ENCODE data around the gene PRXL2B. TPM values are rescaled to one million over a fixed set of nuclear protein-coding genes. Genes with fewer than 3 reads are reported as not detected.

Gene PRXL2B
- total and polyA plus RNA-seq, 2 experiments from 2014 or later, result 25.5 to 44.0 TPM

DNA sequence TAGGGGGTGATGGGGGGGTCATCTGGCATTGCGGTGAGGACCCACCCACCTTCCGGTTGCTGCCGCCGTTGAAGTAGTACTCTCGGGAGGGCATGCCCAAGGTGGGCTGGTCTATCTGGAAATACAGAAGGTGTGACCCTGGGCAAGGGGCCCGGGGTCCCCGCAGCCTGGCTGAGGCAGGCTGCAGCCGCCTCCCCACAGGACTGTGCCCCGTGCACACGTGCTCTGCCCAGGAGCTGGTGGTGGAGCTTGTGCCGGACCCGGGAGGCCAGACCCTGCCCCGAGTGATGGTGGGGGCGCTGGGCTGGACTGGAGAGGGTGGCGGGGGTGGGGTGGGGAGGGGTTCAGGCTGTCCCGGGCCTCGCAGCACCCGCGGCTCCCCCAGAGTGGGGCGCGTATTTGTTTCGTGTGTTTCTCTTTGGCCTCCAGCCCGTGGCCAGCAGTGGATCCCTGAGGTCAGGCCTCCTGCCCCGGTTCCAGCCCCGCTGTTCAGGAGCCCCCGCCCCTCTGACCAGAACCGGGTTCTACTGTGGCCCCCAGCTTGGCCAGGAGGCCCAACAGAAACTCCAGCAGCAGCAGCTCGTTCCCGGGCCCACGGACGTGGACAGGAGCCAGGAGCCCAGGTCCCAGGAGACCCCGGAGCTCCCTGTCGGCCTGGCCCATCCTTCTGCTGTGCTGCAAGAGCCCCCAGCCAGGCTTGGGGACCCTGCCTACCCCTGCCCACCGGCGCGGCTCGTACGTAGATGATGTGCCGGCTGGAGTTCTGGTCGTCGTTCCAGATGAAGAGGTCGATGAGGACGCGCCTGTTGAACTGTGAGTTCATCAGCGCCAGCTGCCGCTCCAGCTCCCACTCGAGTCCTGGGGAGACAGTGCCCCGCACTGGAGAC lies 19.2 kb downstream of the PRXL2B start:
- H3K27ac ChIP-seq (ENCODE audit: low read depth), result no peak overlapping the region
- no peaks in the 10 kb centered on the region for H3K79me2 ChIP-seq (replicated peaks; ENCODE audit: insufficient read depth)
- H3K4me3 ChIP-seq, result no peak overlapping the region
- no peaks in the 10 kb centered on the region for H3K9me2 ChIP-seq (ENCODE audit: insufficient read depth)
- Mint-ChIP-seq H3K27me3 (ENCODE audit: insufficient read depth, low read depth, poor library complexity) (peaks cover 4% of the 10 kb centered on the region), H3K4me3 (no peak overlapping the region), H3K9me3 (no peaks in the 10 kb centered on the region), H3K27ac (no peak overlapping the region), H3K36me3 (ENCODE audit: low read depth) (no peaks in the 10 kb centered on the region), H3K4me1 (no peaks in the 10 kb centered on the region)
- H3F3A ChIP-seq (replicated peaks; ENCODE audit: low read depth), result no peaks in the 10 kb centered on the region
- no peak for DNase-seq (ENCODE audit: low spot score)
- no peaks in the 10 kb centered on the region; the same call in 1 of the 2 replicates for H3K4me1 ChIP-seq (ENCODE audit: insufficient read depth)
- H2AFZ ChIP-seq, result no peak overlapping the region
- ATAC-seq, result no peak
- H4K20me1 ChIP-seq (replicated peaks; ENCODE audit: insufficient read depth), result no peaks in the 10 kb centered on the region
- no peak overlapping the region for H3K4me2 ChIP-seq
- H3K36me3 ChIP-seq (ENCODE audit: insufficient read depth), result no peaks in the 10 kb centered on the region
- H3K27me3 ChIP-seq (ENCODE audit: insufficient read depth), result no peaks in the 10 kb centered on the region
- TF ChIP-seq POLR2AphosphoS5 (IDR thresholded peaks at IDR 0.05; ENCODE audit: low read depth) (no peak), EZH2 (IDR thresholded peaks at IDR 0.05; ENCODE audit: low read depth, unreplicated experiment) (no peak), CTCF (conservative IDR thresholded peaks at IDR 0.05; ENCODE audit: low read depth in 2 of 2) (no peak), REST (IDR thresholded peaks at IDR 0.05; ENCODE audit: unreplicated experiment) (no peak), NANOG (IDR thresholded peaks at IDR 0.05; ENCODE audit: borderline replicate concordance) (no peak), ZNF114 (CRISPR knock-in tag; IDR thresholded peaks at IDR 0.05) (no peak), CREB1 (CRISPR knock-in tag; IDR thresholded peaks at IDR 0.05; ENCODE audit: low read depth) (no peak), ZNF462 (CRISPR knock-in tag; IDR thresholded peaks at IDR 0.05) (no peak), STAT1 (IDR thresholded peaks at IDR 0.05; ENCODE audit: unreplicated experiment) (no peak), ZNF331 (CRISPR knock-in tag; IDR thresholded peaks at IDR 0.05; ENCODE audit: low read depth) (no peak), EZH2phosphoT487 (IDR thresholded peaks at IDR 0.05; ENCODE audit: unreplicated experiment) (no peak), JUNB (IDR thresholded peaks at IDR 0.05; ENCODE audit: unreplicated experiment) (no peak)
- TF ChIP-seq, protein P1, sequence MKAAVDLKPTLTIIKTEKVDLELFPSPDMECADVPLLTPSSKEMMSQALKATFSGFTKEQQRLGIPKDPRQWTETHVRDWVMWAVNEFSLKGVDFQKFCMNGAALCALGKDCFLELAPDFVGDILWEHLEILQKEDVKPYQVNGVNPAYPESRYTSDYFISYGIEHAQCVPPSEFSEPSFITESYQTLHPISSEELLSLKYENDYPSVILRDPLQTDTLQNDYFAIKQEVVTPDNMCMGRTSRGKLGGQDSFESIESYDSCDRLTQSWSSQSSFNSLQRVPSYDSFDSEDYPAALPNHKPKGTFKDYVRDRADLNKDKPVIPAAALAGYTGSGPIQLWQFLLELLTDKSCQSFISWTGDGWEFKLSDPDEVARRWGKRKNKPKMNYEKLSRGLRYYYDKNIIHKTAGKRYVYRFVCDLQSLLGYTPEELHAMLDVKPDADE (IDR thresholded peaks at IDR 0.05), result no peak
